GM12878 (cell line): Measurements from ENCODE around the gene KIF20A. TPM values are rescaled to one million over a fixed set of nuclear protein-coding genes. Genes with fewer than 3 reads are reported as not detected.

Experiments
- ATAC-seq: fragments of 200-7000 bp; cut with Tn5 transposase; 3 replicates; pipeline ENCODE4 v1.9.1; 2020; ENCODE audit warnings: mild to moderate bottlenecking, moderate library complexity
- BruUV-seq: library from RNA; stranded (reverse); fragments of 400-500 nt; replicated peaks from 2 replicates; lab custom pipeline; 2021; lab: Mats Ljungman, UMichigan
- CTCF ChIA-PET: fragments of 300-600 bp; sonication (Branson Sonifier 250); formaldehyde crosslinking; extraction: SDS; loops from one replicate; lab custom pipeline; 2021; ENCODE audit warnings: inconsistent platforms; lab: Yijun Ruan, JAX
- POLR2A ChIA-PET: fragments of 350-600 bp; formaldehyde crosslinking; extraction: SDS; loops from one replicate; lab custom pipeline; 2021; ENCODE audit warnings: inconsistent platforms; lab: Charles Lee
- RAD21 ChIA-PET: fragments of 300-600 bp; sonication (Branson Sonifier 250); formaldehyde crosslinking; loops from one replicate; lab custom pipeline; 2023; ENCODE audit warnings: antibody characterized with exemption; ENCODE audit not compliant: unreplicated experiment; lab: Charles Lee
- SMC1A ChIA-PET: fragments of 300-600 bp; sonication (Branson Sonifier 250); formaldehyde crosslinking; loops from one replicate; lab custom pipeline; 2023; ENCODE audit not compliant: unreplicated experiment, uncharacterized antibody; lab: Charles Lee
- DNase-seq: peaks from one replicate; pipeline ENCODE4 v3.0.0-alpha.2; 2011; ENCODE audit warnings: low read depth, low spot score
- FAIRE-seq: peaks from 3 replicates; lab custom pipeline; 2011; peaks lifted over from hg19 to GRCh38; lab: Jason Lieb, UNC
- H2AFZ ChIP-seq: 2 replicates; pipeline ENCODE4 v1.6.0; 2011; ENCODE audit warnings: low read depth, low read length, control low read depth; ENCODE audit not compliant: control insufficient read depth
- H3K27ac ChIP-seq: 2 replicates; pipeline ENCODE4 v1.5.1; 2011; ENCODE audit warnings: control low read depth; ENCODE audit not compliant: control insufficient read depth, insufficient read depth
- H3K27me3 ChIP-seq, 2 experiments: replicated peaks in 1 of 2; 2 replicates each; pipeline versions ENCODE4 v1.6.0 to v1.6.1; 2011; ENCODE audit warnings: low read length in 1 of 2; ENCODE audit not compliant: control insufficient read depth in 2 of 2, insufficient read depth in 2 of 2
- H3K36me3 ChIP-seq, 2 experiments: 2 replicates each; pipeline ENCODE4 v1.5.1; 2011; ENCODE audit warnings: low read length in 1 of 2; ENCODE audit not compliant: control insufficient read depth in 2 of 2, insufficient read depth in 2 of 2
- H3K4me1 ChIP-seq: 2 replicates; pipeline ENCODE4 v1.6.1; 2011; ENCODE audit warnings: mild to moderate bottlenecking, low read length, moderate library complexity, mixed read lengths; ENCODE audit not compliant: control insufficient read depth, insufficient read depth
- H3K4me2 ChIP-seq: 2 replicates; pipeline ENCODE4 v1.6.0; 2011; ENCODE audit warnings: control low read depth; ENCODE audit not compliant: control insufficient read depth, insufficient read depth
- H3K4me3 ChIP-seq: fragments of 200-600 bp; sonication (generic); 2 replicates; pipeline ENCODE4 v1.5.1; 2016
- H3K79me2 ChIP-seq: 2 replicates; pipeline ENCODE4 v1.6.0; 2011; ENCODE audit warnings: low read length; ENCODE audit not compliant: control insufficient read depth, insufficient read depth
- H3K9ac ChIP-seq: 2 replicates; pipeline ENCODE4 v1.8.0; 2011; ENCODE audit warnings: low read length, control low read depth, mixed read lengths; ENCODE audit not compliant: control insufficient read depth, insufficient read depth
- H3K9me3 ChIP-seq: replicated peaks from 3 replicates; pipeline ENCODE4 v1.5.1; 2011; ENCODE audit warnings: mild to moderate bottlenecking, low read length; ENCODE audit not compliant: control insufficient read depth, insufficient read depth
- H4K20me1 ChIP-seq: 2 replicates; pipeline ENCODE4 v1.6.0; 2011; ENCODE audit not compliant: control insufficient read depth, insufficient read depth
- BHLHE40 ChIP-seq, 2 experiments: fragments of 450-650 bp in 1 of 2; IDR thresholded peaks; 2 replicates each; pipeline ENCODE4 v1.6.1; 2011 to 2017; ENCODE audit warnings: low read depth in 2 of 2, borderline replicate concordance in 1 of 2, improper control_type of control experiment in 1 of 2, low read length in 1 of 2, mild to moderate bottlenecking in 1 of 2
- CBX5 ChIP-seq: sonication (generic); IDR thresholded peaks from 2 replicates; pipeline ENCODE4 v1.6.1; 2016; ENCODE audit warnings: low read depth, moderate library complexity, mild to moderate bottlenecking, inconsistent platforms
- DPF2 ChIP-seq: fragments of 450-650 bp; IDR thresholded peaks from 2 replicates; pipeline ENCODE4 v1.6.1; 2017; ENCODE audit warnings: mild to moderate bottlenecking
- ETV6 ChIP-seq, 2 experiments: fragments of 450-650 bp in 1 of 2; IDR thresholded peaks in 1 of 2; conservative IDR thresholded peaks in 1 of 2; 2 replicates each; pipeline ENCODE4 v1.6.1; 2014; ENCODE audit warnings: antibody characterized with exemption in 1 of 2, borderline replicate concordance in 1 of 2, low read depth in 1 of 2, mild to moderate bottlenecking in 1 of 2, moderate library complexity in 1 of 2
- GABPA ChIP-seq: IDR thresholded peaks from 2 replicates; pipeline ENCODE4 v1.6.1; 2014; ENCODE audit warnings: antibody characterized with exemption, low read depth, mild to moderate bottlenecking, inconsistent platforms
- IKZF1 ChIP-seq: fragments of 450-650 bp; conservative IDR thresholded peaks from 2 replicates; pipeline ENCODE4 v1.6.1; 2017; ENCODE audit warnings: antibody characterized with exemption, mild to moderate bottlenecking
- MAX ChIP-seq: IDR thresholded peaks from 2 replicates; pipeline ENCODE4 v1.6.1; 2012; ENCODE audit warnings: low read depth, low read length, improper control_type of control experiment
- MTA2 ChIP-seq: fragments of 450-650 bp; IDR thresholded peaks from 2 replicates; pipeline ENCODE4 v1.6.1; 2016; ENCODE audit warnings: low read depth, mild to moderate bottlenecking, moderate library complexity
- MYB ChIP-seq: fragments of 150-350 bp; IDR thresholded peaks from 2 replicates; pipeline ENCODE4 v1.6.1; 2014; ENCODE audit warnings: mild to moderate bottlenecking, low read depth, low read length, borderline replicate concordance
- MYC ChIP-seq: IDR thresholded peaks from 2 replicates; pipeline ENCODE4 v1.6.1; 2011; ENCODE audit warnings: mild to moderate bottlenecking, low read length, moderate library complexity, inconsistent platforms; ENCODE audit not compliant: insufficient read depth, insufficient replicate concordance, insufficient read length, severe bottlenecking
- NRF1 ChIP-seq: conservative IDR thresholded peaks from 2 replicates; pipeline ENCODE4 v1.6.1; 2011; ENCODE audit warnings: mild to moderate bottlenecking, low read depth, low read length, improper control_type of control experiment
- PML ChIP-seq: IDR thresholded peaks from 2 replicates; pipeline ENCODE4 v1.6.1; 2012; ENCODE audit warnings: low read length, inconsistent platforms
- POLR2A ChIP-seq: IDR thresholded peaks from 2 replicates; pipeline ENCODE4 v1.6.1; 2011; ENCODE audit warnings: low read depth, mild to moderate bottlenecking, low read length
- RB1 ChIP-seq: fragments of 450-650 bp; formaldehyde crosslinking; IDR thresholded peaks from 2 replicates; pipeline ENCODE4 v1.6.1; 2017; ENCODE audit warnings: mild to moderate bottlenecking, borderline replicate concordance
- SIX5 ChIP-seq: IDR thresholded peaks from 2 replicates; pipeline ENCODE4 v1.6.1; 2011; ENCODE audit warnings: mild to moderate bottlenecking, low read depth, low read length, moderate library complexity; ENCODE audit not compliant: severe bottlenecking
- SUPT20H ChIP-seq: IDR thresholded peaks from 2 replicates; pipeline ENCODE4 v1.6.1; 2011; ENCODE audit warnings: low read depth, mild to moderate bottlenecking, low read length, moderate library complexity, borderline replicate concordance; ENCODE audit not compliant: control insufficient read depth
- TCF12 ChIP-seq: IDR thresholded peaks from 2 replicates; pipeline ENCODE4 v1.6.1; 2011; ENCODE audit warnings: low read depth, mild to moderate bottlenecking, low read length
- ZBED1 ChIP-seq: IDR thresholded peaks from 2 replicates; pipeline ENCODE4 v1.6.1; 2016; ENCODE audit warnings: borderline replicate concordance
- ZBTB33 ChIP-seq: fragments of 450-650 bp; IDR thresholded peaks from 2 replicates; pipeline ENCODE4 v1.6.1; 2017; ENCODE audit warnings: mild to moderate bottlenecking
- ZNF384 ChIP-seq: IDR thresholded peaks from 2 replicates; pipeline ENCODE4 v1.6.1; 2012; ENCODE audit warnings: low read depth, mild to moderate bottlenecking, low read length, improper control_type of control experiment, borderline replicate concordance
- WGBS: methylation state at CpG from one replicate; pipeline ENCODE4 v1.1.6; 2016; ENCODE audit warnings: low lambda C conversion rate; ENCODE audit not compliant: insufficient replicate concordance, insufficient coverage; ENCODE audit errors: missing lambda C conversion rate; 5-methylcytosine and 5-hydroxymethylcytosine counted together
- in situ Hi-C: fragments of 300-500 bp; cut with MboI; formaldehyde crosslinking; loops from 9 replicates; pipeline ENCODE4 v1.14.3; 2018; ENCODE audit warnings: mixed read lengths
- intact Hi-C: fragments of 100-400 bp; cut with micrococcal nuclease; formaldehyde crosslinking; loops from one replicate; pipeline ENCODE4 v1.14.2; 2022; ENCODE audit not compliant: unreplicated experiment
- polyA plus RNA-seq, 11 experiments: library from polyadenylated mRNA; depleted of rRNA in 4 of 11; unstranded in 6 of 11; stranded (reverse) in 5 of 11; fragments of >200 nt; fragmentation: Nextera tagmentation in 4 of 11; fragmentation: Illumina TruSeq in 1 of 11; extraction: Ambion mirVana in 4 of 11; extraction: Trizol in 1 of 11; gene quantifications; 1 replicate in 1 of 11; 2 replicates in 10 of 11; pipeline versions ENCODE4 v1.2.1 to v1.2.3, GENCODE V29; 2011 to 2016; ENCODE audit warnings: inconsistent platforms in 2 of 11, missing spikeins in 2 of 11, low read depth in 1 of 11
- total RNA-seq, 4 experiments: library from RNA; depleted of rRNA in 3 of 4; stranded (reverse); fragments of >200 nt in 3 of 4; fragmentation: Illumina TruSeq in 1 of 4; extraction: Trizol in 1 of 4; gene quantifications; 2 replicates each; pipeline versions ENCODE4 v1.2.1 to v1.2.3, GENCODE V29; 2013 to 2021

Gene KIF20A
- total and polyA plus RNA-seq, 10 of the 15 experiments (the other 5 are each of a cell fraction or from before 2014, with no cell fraction given): 20.7 to 61.9 (median 45.3) TPM

GRCh38 chr5:138224712-138225111 is 45.8 kb downstream of the KIF20A start:
- ChIA-PET POLR2A (interaction anchor here (0.9 kb wide), 1 partner anchor 11 kb away, joined by 3 read pairs; no protein-coding TSS in a partner anchor), RAD21 (no interaction called here), CTCF (no interaction called here), SMC1A (interaction anchor here (1.0 kb wide), 1 partner anchor 31 kb away, joined by 3 read pairs; no protein-coding TSS in a partner anchor)
- Histone ChIP-seq H4K20me1 (no peaks in the 10 kb centered on the region), H3K79me2 (no peaks in the 10 kb centered on the region), H3K4me1 (no peaks in the 10 kb centered on the region), H3K36me3 (no peaks in the 10 kb centered on the region), H3K9me3 (peaks cover 3% of the 10 kb centered on the region; the same call in 1 of the 3 replicates), H2AFZ (no peak overlapping the region), H3K27me3 (no peaks in the 10 kb centered on the region; a peak in 1 of 4 replicates), H3K4me2 (no peak overlapping the region), H3K9ac (no peak overlapping the region), H3K4me3 (no peak overlapping the region), H3K27ac (no peak overlapping the region)
- no peak for FAIRE-seq
- no peak for DNase-seq
- no peak for ATAC-seq
- in situ Hi-C loops (no loop called here), intact Hi-C loops (no loop called here)
- WGBS: 72% methylated on average over 6 of the region's 6 CpGs
- no peak for TF ChIP-seq SUPT20H
- no peak for TF ChIP-seq NRF1
- no peak for TF ChIP-seq MAX
- no peak for TF ChIP-seq RB1
- TF ChIP-seq TCF12: no peak
- TF ChIP-seq POLR2A: no peak
- no peak for TF ChIP-seq CBX5
- TF ChIP-seq DPF2: no peak
- TF ChIP-seq MYC: no peak
- no peak for TF ChIP-seq PML
- TF ChIP-seq SIX5: no peak
- TF ChIP-seq BHLHE40 (IDR thresholded peaks at IDR 0.05; ENCODE audit: borderline replicate concordance in 1 of 2, low read depth in 2 of 2, low read length in 1 of 2): no peak
- TF ChIP-seq MYB: no peak
- TF ChIP-seq MTA2: no peak
- TF ChIP-seq ZBED1: no peak
- no peak for TF ChIP-seq GABPA
- no peak for TF ChIP-seq IKZF1
- TF ChIP-seq ETV6 (conservative IDR thresholded peaks at IDR 0.05 in 1 of 2, IDR thresholded peaks at IDR 0.05 in 1 of 2; ENCODE audit: borderline replicate concordance in 1 of 2, low read depth in 1 of 2): no peak
- no peak for TF ChIP-seq ZBTB33
- TF ChIP-seq ZNF384: no peak
- BruUV-seq: no TSS peak
